Pancreas (tissue), 10 donors: ENCODE data around the gene S100A3. TPM values are rescaled to one million over a fixed set of nuclear protein-coding genes. Genes with fewer than 3 reads are reported as not detected.

Experiments
- ATAC-seq, 4 donors: fragments of 200-7000 bp; cut with Tn5 transposase; one replicate each; pipeline versions ENCODE4 v1.8.0 to v1.9.1; 2020; ENCODE audit warnings: mild to moderate bottlenecking in 4 of 4, moderate library complexity in 4 of 4
- DNase-seq, 6 donors: peaks; one replicate each; pipeline ENCODE4 v3.0.0-alpha.2; 2020
- FAIRE-seq: peaks from 2 replicates; lab custom pipeline; 2012; peaks lifted over from hg19 to GRCh38; lab: Jason Lieb, UNC
- H3K27ac ChIP-seq, 4 donors: fragments of 200-600 bp; sonication (generic); 1 replicate in 3 of 4; 2 replicates in 1 of 4; pipeline versions ENCODE4 v1.5.0 to v1.8.0; 2020
- H3K27me3 ChIP-seq, 4 donors: fragments of 200-600 bp; one replicate each; pipeline ENCODE4 v1.8.0; 2021
- H3K36me3 ChIP-seq, 3 donors: fragments of 200-600 bp; sonication (generic) in 1 of 3; one replicate each; pipeline versions ENCODE4 v1.5.0 to v1.8.0; 2020 to 2021
- H3K4me1 ChIP-seq, 3 donors: fragments of 200-600 bp; one replicate each; pipeline ENCODE4 v1.8.0; 2021
- H3K4me3 ChIP-seq, 4 donors: fragments of 200-600 bp; sonication (generic) in 2 of 4; one replicate each; pipeline versions ENCODE4 v1.5.0 to v1.8.0; 2020 to 2021
- H3K9me3 ChIP-seq, 4 donors: fragments of 200-600 bp; one replicate each; pipeline ENCODE4 v1.8.0; 2021
- WGBS, 2 donors: extraction: QIAGEN DNeasy Blood & Tissue Kit; methylation state at CpG; one replicate each; pipeline ENCODE4 v1.1.7; 2013; 5-methylcytosine and 5-hydroxymethylcytosine counted together
- intact Hi-C, 3 donors: fragments of 100-400 bp; cut with DNase I; formaldehyde crosslinking; loops; one replicate each; pipeline versions ENCODE4 v1.11.1 to v1.14.2; 2022
- polyA plus RNA-seq, 2 donors: library from polyadenylated mRNA; stranded (reverse); fragments of 200-250 nt; gene quantifications; one replicate each; pipeline ENCODE4 v1.2.3, GENCODE V29; 2013
- total RNA-seq, 6 donors: library from RNA; stranded (reverse); fragmentation: NEBNext Ultra II Directional in 4 of 6; extraction: Animal tissue kit (Norgen Biotek cat#: 25700) in 4 of 6; gene quantifications; one replicate each; pipeline versions ENCODE4 v1.2.1 to v1.2.4, GENCODE V29; 2021 to 2023
- TF ChIP-seq, protein P1 (sequence below), 4 donors: fragments of 200-600 bp; sonication (generic) in 3 of 4; IDR thresholded peaks; one replicate each; pipeline versions ENCODE4 v1.5.0 to v1.8.0; 2021; ENCODE audit warnings: antibody characterized with exemption in 4 of 4
- donor health status: healthy with polysubstance abuse.
- donor health status: DM: no; HTN: no; CAD: no; lungs with moderate emphysema.
- donor health status: DM: no; HTN: no; CAD: no.
- donor health status: control.
- donor health status: control.
- donor health status: Bipolar disorder and iron deficiency.
- donor health status: DM: yes; HTN: yes; CAD: no.
- donor health status: DM: no; HTN: no; CAD: no.
- donor health status: DM: no; HTN: no; CAD: no.
- donor health status: DM: yes; HTN: yes; CAD: no.

The S100A3 gene
- total and polyA plus RNA-seq, 8 donors = 0.20 to 1.1 (median 0.66) TPM; not detected in 3

DNA sequence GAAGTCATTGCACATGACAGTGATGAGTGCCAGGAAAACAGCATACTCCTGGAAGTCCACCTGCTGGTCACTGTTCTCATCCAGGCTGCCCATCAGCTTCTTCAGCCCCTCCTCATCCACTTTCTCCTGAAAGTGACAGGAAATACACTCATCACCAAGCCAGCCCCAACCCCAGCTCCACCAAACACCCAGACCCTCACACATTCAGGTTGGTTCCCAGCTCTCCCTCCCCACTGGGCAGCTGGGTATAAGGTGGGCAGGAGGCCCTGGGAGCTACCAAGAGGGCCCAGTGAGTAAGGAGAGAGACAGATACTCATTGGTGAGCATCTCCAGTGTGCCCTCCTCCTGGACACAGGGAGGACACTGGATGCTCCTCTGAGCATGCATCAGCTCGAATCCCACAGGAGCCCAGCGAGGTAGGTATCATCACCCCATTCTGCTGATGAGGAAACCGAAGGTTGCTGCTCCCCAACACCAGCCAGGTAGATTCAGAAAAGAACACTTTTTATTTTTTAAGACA, 12.5 kb upstream of the S100A3 start:
- no peak for ATAC-seq
- intact Hi-C loops = loop anchor here in 1 of 3 donors (5.0 kb wide), 1 partner anchor 49 kb away; no protein-coding TSS in a partner anchor
- Histone ChIP-seq H3K9me3 (no peaks in the 10 kb centered on the region), H3K36me3 (no peaks in the 10 kb centered on the region), H3K27ac (no peak overlapping the region), H3K4me3 (no peak overlapping the region), H3K4me1 (peaks cover 0 to 10% (median 0%) of the 10 kb centered on the region in 3 donors), H3K27me3 (no peaks in the 10 kb centered on the region)
- TF ChIP-seq, protein P1, sequence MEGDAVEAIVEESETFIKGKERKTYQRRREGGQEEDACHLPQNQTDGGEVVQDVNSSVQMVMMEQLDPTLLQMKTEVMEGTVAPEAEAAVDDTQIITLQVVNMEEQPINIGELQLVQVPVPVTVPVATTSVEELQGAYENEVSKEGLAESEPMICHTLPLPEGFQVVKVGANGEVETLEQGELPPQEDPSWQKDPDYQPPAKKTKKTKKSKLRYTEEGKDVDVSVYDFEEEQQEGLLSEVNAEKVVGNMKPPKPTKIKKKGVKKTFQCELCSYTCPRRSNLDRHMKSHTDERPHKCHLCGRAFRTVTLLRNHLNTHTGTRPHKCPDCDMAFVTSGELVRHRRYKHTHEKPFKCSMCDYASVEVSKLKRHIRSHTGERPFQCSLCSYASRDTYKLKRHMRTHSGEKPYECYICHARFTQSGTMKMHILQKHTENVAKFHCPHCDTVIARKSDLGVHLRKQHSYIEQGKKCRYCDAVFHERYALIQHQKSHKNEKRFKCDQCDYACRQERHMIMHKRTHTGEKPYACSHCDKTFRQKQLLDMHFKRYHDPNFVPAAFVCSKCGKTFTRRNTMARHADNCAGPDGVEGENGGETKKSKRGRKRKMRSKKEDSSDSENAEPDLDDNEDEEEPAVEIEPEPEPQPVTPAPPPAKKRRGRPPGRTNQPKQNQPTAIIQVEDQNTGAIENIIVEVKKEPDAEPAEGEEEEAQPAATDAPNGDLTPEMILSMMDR (IDR thresholded peaks at IDR 0.05) = no peak
- DNase-seq = no peak
- WGBS, 2 donors = 86 to 93% methylated on average over 3 of the region's 3 CpGs
- no peak for FAIRE-seq

- H3K27me3 ChIP-seq = no peaks in the 10 kb centered on the region
- no peak for FAIRE-seq
- no peak overlapping the region for H3K27ac ChIP-seq
- no peak for ATAC-seq
- no peaks in the 10 kb centered on the region for H3K9me3 ChIP-seq
- no peak overlapping the region for H3K4me3 ChIP-seq
- H3K4me1 ChIP-seq = peaks cover 0 to 5% (median 0%) of the 10 kb centered on the region in 3 donors
- DNase-seq = no peak
- TF ChIP-seq, protein P1 (IDR thresholded peaks at IDR 0.05) = no peak
- H3K36me3 ChIP-seq = no peaks in the 10 kb centered on the region
- intact Hi-C loops = loop anchor here in 1 of 3 donors (5.0 kb wide), 1 partner anchor 49 kb away; no protein-coding TSS in a partner anchor
- WGBS, 2 donors = 76 to 83% methylated on average over 10 of the region's 10 CpGs
Observed at GRCh38 chr1:153560771-153561465, 11.9 kb upstream of the S100A3 start.

DNA sequence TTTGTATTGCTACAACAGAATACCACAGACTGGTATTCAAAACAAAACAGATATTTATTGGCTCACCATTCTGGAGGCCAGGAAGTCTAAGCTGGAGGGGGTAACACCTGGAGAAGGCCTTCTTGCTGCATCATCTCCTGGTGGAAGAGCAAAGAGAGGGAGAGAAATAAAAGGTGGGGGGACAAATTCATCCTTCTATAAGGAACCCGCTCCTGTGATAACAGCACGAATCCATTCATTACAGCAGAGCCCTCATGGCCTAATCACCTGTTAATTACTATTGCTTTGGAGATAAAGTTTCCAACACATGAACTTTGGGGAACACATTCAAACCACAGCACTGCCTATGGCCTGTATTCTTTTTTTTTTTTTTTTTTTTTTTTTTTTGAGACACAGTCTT, 11.2 kb upstream of the S100A3 start:
- Histone ChIP-seq H3K9me3 (no peaks in the 10 kb centered on the region), H3K4me3 (no peak overlapping the region), H3K27me3 (no peaks in the 10 kb centered on the region), H3K27ac (no peak overlapping the region), H3K36me3 (no peaks in the 10 kb centered on the region), H3K4me1 (no peaks in the 10 kb centered on the region)
- TF ChIP-seq, protein P1 (IDR thresholded peaks at IDR 0.05) = no peak
- no peak for ATAC-seq
- DNase-seq = no peak
- WGBS, 2 donors = 63 to 98% methylated on average over 2 of the region's 2 CpGs
- FAIRE-seq = no peak
- intact Hi-C loops = loop anchor here in 1 of 3 donors (5.0 kb wide), 1 partner anchor 48 kb away; no protein-coding TSS in a partner anchor

DNA sequence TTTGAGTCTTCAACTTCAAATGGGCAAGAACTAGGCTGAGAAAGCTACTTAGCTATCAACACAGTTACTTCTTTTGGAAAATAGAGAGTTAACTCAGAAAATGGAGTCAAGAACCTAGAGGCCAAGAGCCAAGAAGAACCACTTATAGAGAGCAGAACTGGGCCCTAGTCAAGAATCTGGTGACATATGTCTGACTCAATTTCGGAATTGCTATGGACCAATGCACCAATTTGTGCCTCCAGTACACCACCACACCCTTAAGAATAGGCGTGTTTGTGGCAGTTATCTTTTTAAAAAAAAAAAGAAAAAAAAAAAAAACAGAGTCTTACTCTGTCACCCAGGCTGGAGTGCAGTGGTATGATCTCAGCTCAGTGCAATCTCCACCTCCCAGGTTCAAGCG, 8.8 kb upstream of the S100A3 start:
- Histone ChIP-seq H3K4me1 (no peaks in the 10 kb centered on the region), H3K36me3 (no peaks in the 10 kb centered on the region), H3K9me3 (no peaks in the 10 kb centered on the region), H3K27me3 (no peaks in the 10 kb centered on the region), H3K4me3 (no peak overlapping the region), H3K27ac (no peak overlapping the region)
- FAIRE-seq (no peak), ATAC-seq (no peak), DNase-seq (no peak)
- WGBS, 2 donors = 91 to 97% methylated on average over 3 of the region's 3 CpGs
- TF ChIP-seq, protein P1 (IDR thresholded peaks at IDR 0.05) = no peak
- intact Hi-C loops = no loop called here

DNA sequence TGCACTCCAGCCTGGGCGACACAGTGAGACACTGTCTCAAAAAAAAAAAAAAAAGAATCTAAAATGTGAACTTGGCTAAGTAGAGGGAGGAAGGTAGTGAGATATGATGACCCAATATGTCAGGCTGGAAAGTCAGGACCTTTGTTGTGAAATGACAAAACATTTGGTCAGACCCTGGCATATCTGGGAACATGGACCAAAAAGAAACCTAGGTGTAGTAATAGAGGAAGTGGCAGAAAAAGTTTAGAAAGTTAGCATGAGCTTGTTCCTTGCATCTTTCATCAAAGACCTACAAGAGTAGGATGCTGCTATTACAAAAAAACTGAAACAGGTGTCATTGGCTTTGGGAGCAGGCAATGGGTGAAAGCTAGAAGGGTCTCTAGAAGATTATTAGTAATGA, 7.3 kb upstream of the S100A3 start:
- H3K4me3 ChIP-seq = no peak overlapping the region
- FAIRE-seq (no peak), ATAC-seq (no peak), DNase-seq (no peak)
- no peaks in the 10 kb centered on the region for H3K9me3 ChIP-seq
- no peak overlapping the region for H3K27ac ChIP-seq
- no peaks in the 10 kb centered on the region for H3K36me3 ChIP-seq
- H3K27me3 ChIP-seq = no peaks in the 10 kb centered on the region
- TF ChIP-seq, protein P1 (IDR thresholded peaks at IDR 0.05) = no peak
- intact Hi-C loops = no loop called here
- no peaks in the 10 kb centered on the region for H3K4me1 ChIP-seq
- 75 to 83% methylated on average over 1 of the region's 1 CpG for WGBS, 2 donors
